ENCODE data around the gene GPSM1.

The GPSM1 gene

GRCh38 chr9:136378170-136379002 lies 51.0 kb downstream of the GPSM1 start:
- no peak for TF ChIP-seq CTCF (IDR thresholded peaks at IDR 0.05; ENCODE audit: low read depth, low read length)
- no peak for DNase-seq (ENCODE audit: extremely low read depth, low read depth)

- DNase-seq (ENCODE audit: extremely low read depth, low read depth) = no peak
- TF ChIP-seq CTCF (IDR thresholded peaks at IDR 0.05; ENCODE audit: low read depth, low read length) = no peak
These were observed 51.6 kb downstream of the GPSM1 start for GRCh38 chr9:136379003-136379287.

- no peak for DNase-seq (ENCODE audit: extremely low read depth, low read depth)
- no peak for TF ChIP-seq CTCF (IDR thresholded peaks at IDR 0.05; ENCODE audit: low read depth, low read length)
These were observed 52.1 kb downstream of the GPSM1 start for GRCh38 chr9:136379401-136379800.

GRCh38 chr9:136379891-136380290 lies 52.6 kb downstream of the GPSM1 start:
- TF ChIP-seq CTCF (IDR thresholded peaks at IDR 0.05; ENCODE audit: low read depth, low read length) = no peak
- no peak for DNase-seq (ENCODE audit: extremely low read depth, low read depth)

GRCh38 chr9:136380381-136380780 lies 53.0 kb downstream of the GPSM1 start:
- DNase-seq (ENCODE audit: extremely low read depth, low read depth) = no peak

GRCh38 chr9:136381311-136381710 lies 54.0 kb downstream of the GPSM1 start:
- no peak for TF ChIP-seq CTCF (IDR thresholded peaks at IDR 0.05; ENCODE audit: low read depth, low read length)
- DNase-seq (ENCODE audit: extremely low read depth, low read depth) = no peak

More at GRCh38 chr9:136380381-136380780, 53.0 kb downstream of the GPSM1 start:
- TF ChIP-seq CTCF (IDR thresholded peaks at IDR 0.05; ENCODE audit: low read depth, low read length) = no peak

GRCh38 chr9:136381966-136382513 lies 54.7 kb downstream of the GPSM1 start:
- TF ChIP-seq CTCF (IDR thresholded peaks at IDR 0.05; ENCODE audit: low read depth, low read length) = no peak
- DNase-seq (ENCODE audit: extremely low read depth, low read depth) = no peak
